Panc1 (cell line): ENCODE data around the gene TRPM1.

Source experiments
- SIN3A ChIP-seq: IDR thresholded peaks from 2 replicates; pipeline ENCODE4 v1.6.1; 2012; ENCODE audit warnings: low read depth, mild to moderate bottlenecking, low read length, moderate library complexity, borderline replicate concordance; ENCODE audit not compliant: insufficient read depth
- TF ChIP-seq, protein P1 (sequence below): fragments of 450-650 bp; IDR thresholded peaks from 2 replicates; pipeline ENCODE4 v1.5.1; 2017; ENCODE audit warnings: mild to moderate bottlenecking
- TF ChIP-seq, protein P2 (sequence below), 2 experiments: IDR thresholded peaks; 2 replicates each; pipeline ENCODE4 v1.6.1; 2011 to 2012; ENCODE audit warnings: low read depth in 2 of 2, control low read depth in 1 of 2, low read length in 1 of 2, mild to moderate bottlenecking in 1 of 2, moderate library complexity in 1 of 2; ENCODE audit not compliant: insufficient read depth in 1 of 2

GRCh38 chr15:31046759-31047359 is 54.7 kb downstream of the TRPM1 start:
- TF ChIP-seq, protein P1, sequence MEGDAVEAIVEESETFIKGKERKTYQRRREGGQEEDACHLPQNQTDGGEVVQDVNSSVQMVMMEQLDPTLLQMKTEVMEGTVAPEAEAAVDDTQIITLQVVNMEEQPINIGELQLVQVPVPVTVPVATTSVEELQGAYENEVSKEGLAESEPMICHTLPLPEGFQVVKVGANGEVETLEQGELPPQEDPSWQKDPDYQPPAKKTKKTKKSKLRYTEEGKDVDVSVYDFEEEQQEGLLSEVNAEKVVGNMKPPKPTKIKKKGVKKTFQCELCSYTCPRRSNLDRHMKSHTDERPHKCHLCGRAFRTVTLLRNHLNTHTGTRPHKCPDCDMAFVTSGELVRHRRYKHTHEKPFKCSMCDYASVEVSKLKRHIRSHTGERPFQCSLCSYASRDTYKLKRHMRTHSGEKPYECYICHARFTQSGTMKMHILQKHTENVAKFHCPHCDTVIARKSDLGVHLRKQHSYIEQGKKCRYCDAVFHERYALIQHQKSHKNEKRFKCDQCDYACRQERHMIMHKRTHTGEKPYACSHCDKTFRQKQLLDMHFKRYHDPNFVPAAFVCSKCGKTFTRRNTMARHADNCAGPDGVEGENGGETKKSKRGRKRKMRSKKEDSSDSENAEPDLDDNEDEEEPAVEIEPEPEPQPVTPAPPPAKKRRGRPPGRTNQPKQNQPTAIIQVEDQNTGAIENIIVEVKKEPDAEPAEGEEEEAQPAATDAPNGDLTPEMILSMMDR, result no peak
- no peak for TF ChIP-seq SIN3A
- TF ChIP-seq, protein P2, sequence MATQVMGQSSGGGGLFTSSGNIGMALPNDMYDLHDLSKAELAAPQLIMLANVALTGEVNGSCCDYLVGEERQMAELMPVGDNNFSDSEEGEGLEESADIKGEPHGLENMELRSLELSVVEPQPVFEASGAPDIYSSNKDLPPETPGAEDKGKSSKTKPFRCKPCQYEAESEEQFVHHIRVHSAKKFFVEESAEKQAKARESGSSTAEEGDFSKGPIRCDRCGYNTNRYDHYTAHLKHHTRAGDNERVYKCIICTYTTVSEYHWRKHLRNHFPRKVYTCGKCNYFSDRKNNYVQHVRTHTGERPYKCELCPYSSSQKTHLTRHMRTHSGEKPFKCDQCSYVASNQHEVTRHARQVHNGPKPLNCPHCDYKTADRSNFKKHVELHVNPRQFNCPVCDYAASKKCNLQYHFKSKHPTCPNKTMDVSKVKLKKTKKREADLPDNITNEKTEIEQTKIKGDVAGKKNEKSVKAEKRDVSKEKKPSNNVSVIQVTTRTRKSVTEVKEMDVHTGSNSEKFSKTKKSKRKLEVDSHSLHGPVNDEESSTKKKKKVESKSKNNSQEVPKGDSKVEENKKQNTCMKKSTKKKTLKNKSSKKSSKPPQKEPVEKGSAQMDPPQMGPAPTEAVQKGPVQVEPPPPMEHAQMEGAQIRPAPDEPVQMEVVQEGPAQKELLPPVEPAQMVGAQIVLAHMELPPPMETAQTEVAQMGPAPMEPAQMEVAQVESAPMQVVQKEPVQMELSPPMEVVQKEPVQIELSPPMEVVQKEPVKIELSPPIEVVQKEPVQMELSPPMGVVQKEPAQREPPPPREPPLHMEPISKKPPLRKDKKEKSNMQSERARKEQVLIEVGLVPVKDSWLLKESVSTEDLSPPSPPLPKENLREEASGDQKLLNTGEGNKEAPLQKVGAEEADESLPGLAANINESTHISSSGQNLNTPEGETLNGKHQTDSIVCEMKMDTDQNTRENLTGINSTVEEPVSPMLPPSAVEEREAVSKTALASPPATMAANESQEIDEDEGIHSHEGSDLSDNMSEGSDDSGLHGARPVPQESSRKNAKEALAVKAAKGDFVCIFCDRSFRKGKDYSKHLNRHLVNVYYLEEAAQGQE (IDR thresholded peaks at IDR 0.05; ENCODE audit: insufficient read depth in 1 of 2, low read depth in 2 of 2, low read length in 1 of 2), result no peak
